GM18526 (cell line): ENCODE results near the gene CPED1.

Experiments used
- POLR2A ChIP-seq: IDR thresholded peaks from 3 replicates; pipeline ENCODE4 v1.6.1; 2011; ENCODE audit not compliant: insufficient read length; ENCODE audit errors: extremely low read depth

Gene CPED1

GRCh38 chr7:121019018-121019417 lies 30.5 kb downstream of the CPED1 start:
- no peak for TF ChIP-seq POLR2A

- no peak for TF ChIP-seq POLR2A
These were observed 31.9 kb downstream of the CPED1 start for GRCh38 chr7:121020249-121020988.

GRCh38 chr7:121020989-121021969 lies 32.8 kb downstream of the CPED1 start:
- TF ChIP-seq POLR2A, result no peak

- no peak for TF ChIP-seq POLR2A
These were observed 34.7 kb downstream of the CPED1 start for GRCh38 chr7:121023194-121023593.

- TF ChIP-seq POLR2A, result no peak
These were observed 35.4 kb downstream of the CPED1 start for GRCh38 chr7:121023683-121024511.

- TF ChIP-seq POLR2A, result no peak
These were observed 36.1 kb downstream of the CPED1 start for GRCh38 chr7:121024611-121025010.

- no peak for TF ChIP-seq POLR2A
These were observed 37.6 kb downstream of the CPED1 start for GRCh38 chr7:121026159-121026558.

GRCh38 chr7:121026577-121027111 lies 38.1 kb downstream of the CPED1 start:
- TF ChIP-seq POLR2A, result no peak

GRCh38 chr7:121027761-121028669 lies 39.5 kb downstream of the CPED1 start:
- TF ChIP-seq POLR2A, result no peak

GRCh38 chr7:121029302-121029701 lies 40.8 kb downstream of the CPED1 start:
- no peak for TF ChIP-seq POLR2A

GRCh38 chr7:121030308-121030707 lies 41.8 kb downstream of the CPED1 start:
- no peak for TF ChIP-seq POLR2A

GRCh38 chr7:121032645-121033460 lies 44.3 kb downstream of the CPED1 start:
- TF ChIP-seq POLR2A, result no peak

- TF ChIP-seq POLR2A, result no peak
These were observed 46.4 kb downstream of the CPED1 start for GRCh38 chr7:121034929-121035328.

GRCh38 chr7:121037957-121038716 lies 49.6 kb downstream of the CPED1 start:
- TF ChIP-seq POLR2A, result no peak
